CD14-positive monocyte (primary cell): ENCODE results near the gene OR4C45. TPM values are rescaled to one million over a fixed set of nuclear protein-coding genes. Genes with fewer than 3 reads are reported as not detected.

ENCODE experiments used
- DNase-seq, 3 donors: peaks; one replicate each; pipeline ENCODE4 v3.0.0-alpha.2; 2011 to 2022
- H2AFZ ChIP-seq: 2 replicates; pipeline ENCODE4 v1.6.0; 2012; ENCODE audit warnings: mild to moderate bottlenecking, low read depth, low read length, inconsistent platforms; ENCODE audit not compliant: insufficient read depth, poor library complexity, severe bottlenecking
- H3K27ac ChIP-seq, 2 donors: 1 replicate in 1 of 2; 2 replicates in 1 of 2; pipeline ENCODE4 v1.5.1; 2012 to 2013; ENCODE audit warnings: low read length in 2 of 2, control low read depth in 1 of 2, inconsistent platforms in 1 of 2, low read depth in 1 of 2, mild to moderate bottlenecking in 1 of 2
- H3K27me3 ChIP-seq, 2 donors: one replicate each; pipeline versions ENCODE4 v1.6.0 to v1.6.1; 2011 to 2013; ENCODE audit warnings: low read length in 2 of 2; ENCODE audit not compliant: control insufficient read depth in 2 of 2, insufficient read depth in 2 of 2
- H3K36me3 ChIP-seq, 2 donors: replicated peaks in 1 of 2; 1 replicate in 1 of 2; 2 replicates in 1 of 2; pipeline versions ENCODE4 v1.5.1 to v1.6.1; 2012 to 2013; ENCODE audit warnings: low read length in 2 of 2, control low read depth in 1 of 2, inconsistent platforms in 1 of 2, mild to moderate bottlenecking in 1 of 2; ENCODE audit not compliant: insufficient read depth in 2 of 2, control insufficient read depth in 1 of 2
- H3K4me1 ChIP-seq, 2 donors: 1 replicate in 1 of 2; 2 replicates in 1 of 2; pipeline versions ENCODE4 v1.5.1 to v1.6.1; 2012 to 2013; ENCODE audit warnings: low read length in 2 of 2, control low read depth in 1 of 2, inconsistent platforms in 1 of 2, mild to moderate bottlenecking in 1 of 2, moderate library complexity in 1 of 2; ENCODE audit not compliant: insufficient read depth in 2 of 2, control insufficient read depth in 1 of 2
- H3K4me2 ChIP-seq: replicated peaks from 2 replicates; pipeline ENCODE3; 2012; ENCODE audit warnings: low read length, moderate library complexity, mild to moderate bottlenecking; ENCODE audit not compliant: poor library complexity, severe bottlenecking; ENCODE audit errors: extremely low read depth
- H3K4me3 ChIP-seq, 3 experiments: fragments of 200-600 bp in 1 of 3; sonication (generic) in 1 of 3; replicated peaks in 1 of 3; 1 replicate in 2 of 3; 2 replicates in 1 of 3; pipeline ENCODE4 v1.5.1; 2011 to 2013; ENCODE audit warnings: low read length in 3 of 3, mild to moderate bottlenecking in 3 of 3, control low read depth in 2 of 3, low read depth in 2 of 3, inconsistent platforms in 1 of 3, moderate library complexity in 1 of 3
- H3K79me2 ChIP-seq: 2 replicates; pipeline ENCODE4 v1.6.0; 2012; ENCODE audit warnings: mild to moderate bottlenecking, control low read depth, inconsistent platforms, low read length, moderate library complexity; ENCODE audit not compliant: insufficient read depth
- H3K9ac ChIP-seq: 2 replicates; pipeline ENCODE4 v1.6.0; 2017; ENCODE audit warnings: low read length, mild to moderate bottlenecking; ENCODE audit not compliant: insufficient read depth, poor library complexity, severe bottlenecking
- H3K9me3 ChIP-seq, 2 donors: replicated peaks in 1 of 2; 1 replicate in 1 of 2; 2 replicates in 1 of 2; pipeline versions ENCODE4 v1.5.1 to v1.6.1; 2012 to 2013; ENCODE audit warnings: low read length in 2 of 2, control low read depth in 1 of 2; ENCODE audit not compliant: control insufficient read depth in 1 of 2, insufficient read depth in 1 of 2
- H4K20me1 ChIP-seq: 2 replicates; pipeline ENCODE4 v1.6.0; 2012; ENCODE audit warnings: mild to moderate bottlenecking, low read length, control low read depth, moderate library complexity; ENCODE audit not compliant: insufficient read depth
- H3K27ac Mint-ChIP-seq, 7 donors: one replicate each; pipeline ENCODE4 v1.8.0; 2020; ENCODE audit warnings: mild to moderate bottlenecking in 7 of 7, mixed read lengths in 7 of 7, moderate library complexity in 6 of 7, inconsistent platforms in 2 of 7
- H3K27me3 Mint-ChIP-seq, 3 donors: one replicate each; pipeline ENCODE4 v1.8.0; 2021 to 2022; ENCODE audit warnings: low read depth in 3 of 3, mild to moderate bottlenecking in 3 of 3, mixed read lengths in 3 of 3, moderate library complexity in 3 of 3, inconsistent platforms in 1 of 3
- H3K36me3 Mint-ChIP-seq, 2 donors: one replicate each; pipeline ENCODE4 v1.8.0; 2020; ENCODE audit warnings: mixed read lengths in 2 of 2, inconsistent platforms in 1 of 2, mild to moderate bottlenecking in 1 of 2
- H3K4me1 Mint-ChIP-seq: one replicate; pipeline ENCODE4 v1.8.0; 2020; ENCODE audit warnings: mild to moderate bottlenecking, mixed read lengths
- H3K4me3 Mint-ChIP-seq, 2 donors: one replicate each; pipeline ENCODE4 v1.8.0; 2020; ENCODE audit warnings: mild to moderate bottlenecking in 2 of 2, mixed read lengths in 2 of 2, moderate library complexity in 1 of 2
- H3K9me3 Mint-ChIP-seq, 7 donors: one replicate each; pipeline ENCODE4 v1.8.0; 2020 to 2022; ENCODE audit warnings: mixed read lengths in 7 of 7, mild to moderate bottlenecking in 6 of 7, moderate library complexity in 6 of 7, inconsistent platforms in 2 of 7
- CTCF ChIP-seq: fragments of 200-600 bp; IDR thresholded peaks from one replicate; pipeline ENCODE4 v1.8.0; 2022; ENCODE audit warnings: antibody characterized with exemption, mild to moderate bottlenecking
- WGBS: methylation state at CpG from one replicate; pipeline ENCODE4 v1.1.5; 2013; ENCODE audit warnings: missing lambda C conversion rate; ENCODE audit not compliant: insufficient coverage; 5-methylcytosine and 5-hydroxymethylcytosine counted together
- intact Hi-C, 2 donors: fragments of 100-400 bp; cut with micrococcal nuclease; formaldehyde crosslinking; loops; one replicate each; pipeline versions ENCODE4 v1.15.0 to v1.15.1; 2023
- polyA plus RNA-seq, 3 donors: library from polyadenylated mRNA; depleted of rRNA in 1 of 3; unstranded in 2 of 3; stranded (reverse) in 1 of 3; fragments of 300-500 nt in 2 of 3; fragments of >200 nt in 1 of 3; fragmentation: Illumina TruSeq in 2 of 3; gene quantifications; 1 replicate in 2 of 3; 2 replicates in 1 of 3; pipeline ENCODE4 v1.2.3, GENCODE V29; 2012 to 2021

Gene OR4C45
- polyA plus RNA-seq, 3 donors, result not detected

GRCh38 chr11:50070389-50070788 is 37.7 kb downstream of the OR4C45 start:
- peaks cover 57 to 74% of the 10 kb centered on the region in 2 donors for H3K9me3 ChIP-seq
- no peaks in the 10 kb centered on the region for H3K4me1 Mint-ChIP-seq
- intact Hi-C loops, result no loop called here
- H3K9ac ChIP-seq, result no peak overlapping the region
- no peak overlapping the region for H3K4me3 ChIP-seq
- no peaks in the 10 kb centered on the region for H3K27me3 ChIP-seq
- no peak for TF ChIP-seq CTCF
- no peaks in the 10 kb centered on the region for H4K20me1 ChIP-seq
- no peak overlapping the region for H3K4me2 ChIP-seq
- H3K4me3 Mint-ChIP-seq, result no peak overlapping the region
- H3K79me2 ChIP-seq, result no peaks in the 10 kb centered on the region
- H3K9me3 Mint-ChIP-seq, result peaks cover 44 to 71% (median 60%) of the 10 kb centered on the region in 7 donors
- H3K4me1 ChIP-seq, result no peaks in the 10 kb centered on the region
- DNase-seq, result no peak
- peaks cover 0 to 3% (median 0%) of the 10 kb centered on the region in 3 donors for H3K27me3 Mint-ChIP-seq
- H3K36me3 ChIP-seq, result no peaks in the 10 kb centered on the region
- WGBS, result 72% methylated on average over 3 of the region's 3 CpGs
- no peak overlapping the region for H3K27ac ChIP-seq
- H3K36me3 Mint-ChIP-seq, result no peaks in the 10 kb centered on the region
- H3K27ac Mint-ChIP-seq, result no peak overlapping the region
- no peak overlapping the region for H2AFZ ChIP-seq

- Histone ChIP-seq H3K27me3 (no peaks in the 10 kb centered on the region), H3K79me2 (no peaks in the 10 kb centered on the region), H3K27ac (no peak overlapping the region), H3K4me3 (no peak overlapping the region), H3K36me3 (no peaks in the 10 kb centered on the region), H3K9me3 (peaks cover 60 to 82% of the 10 kb centered on the region in 2 donors), H2AFZ (no peak overlapping the region), H4K20me1 (no peaks in the 10 kb centered on the region), H3K4me1 (no peaks in the 10 kb centered on the region), H3K9ac (no peak overlapping the region), H3K4me2 (no peak overlapping the region)
- no peak for TF ChIP-seq CTCF
- intact Hi-C loops, result no loop called here
- WGBS, result 57% methylated on average over 9 of the region's 9 CpGs
- Mint-ChIP-seq H3K9me3 (peaks cover 57 to 77% (median 67%) of the 10 kb centered on the region in 7 donors), H3K27me3 (peaks cover 0 to 2% (median 0%) of the 10 kb centered on the region in 3 donors), H3K27ac (no peak overlapping the region), H3K36me3 (no peaks in the 10 kb centered on the region), H3K4me1 (no peaks in the 10 kb centered on the region), H3K4me3 (no peak overlapping the region)
- no peak for DNase-seq
Observed at GRCh38 chr11:50071584-50072225, 39.0 kb downstream of the OR4C45 start.
